Transverse colon (tissue), 4 donors: ENCODE results near the gene GPR158.

ENCODE experiments used
- CTCF ChIP-seq, 5 experiments: fragments of 200-600 bp in 3 of 5; fragments of 450-650 bp in 2 of 5; sonication (generic) in 3 of 5; IDR thresholded peaks; 1 replicate in 2 of 5; 2 replicates in 3 of 5; pipeline ENCODE4 v1.5.1; 2016 to 2017; ENCODE audit warnings: antibody characterized with exemption in 5 of 5, inconsistent platforms in 3 of 5, mild to moderate bottlenecking in 2 of 5, moderate library complexity in 1 of 5
- POLR2AphosphoS5 ChIP-seq, 3 donors: sonication (generic); formaldehyde crosslinking; IDR thresholded peaks; one replicate each; pipeline ENCODE4 v1.6.1; 2016; ENCODE audit warnings: antibody characterized with exemption in 3 of 3

GRCh38 chr10:25615926-25616325 is 441.1 kb downstream of the GPR158 start:
- no peak for TF ChIP-seq POLR2AphosphoS5 (IDR thresholded peaks at IDR 0.05)
- no peak for TF ChIP-seq CTCF (IDR thresholded peaks at IDR 0.05)
